Tibial nerve (tissue), 4 donors: ENCODE measurements around the gene RNF146. TPM values are rescaled to one million over a fixed set of nuclear protein-coding genes. Genes with fewer than 3 reads are reported as not detected.

Source experiments
- DNase-seq, 2 donors: peaks; one replicate each; pipeline ENCODE4 v3.0.0-alpha.2; 2019; ENCODE audit warnings: low spot score in 2 of 2
- H3K27ac ChIP-seq, 4 donors: fragments of 200-600 bp; sonication (generic) in 3 of 4; one replicate each; pipeline ENCODE4 v1.5.1; 2017 to 2019; ENCODE audit warnings: mild to moderate bottlenecking in 1 of 4
- H3K27me3 ChIP-seq, 2 donors: fragments of 200-600 bp; sonication (generic) in 1 of 2; one replicate each; pipeline versions ENCODE4 v1.5.1 to v1.6.0; 2017 to 2019
- H3K36me3 ChIP-seq, 3 donors: fragments of 200-600 bp; sonication (generic); one replicate each; pipeline ENCODE4 v1.5.1; 2018 to 2019
- H3K4me1 ChIP-seq, 4 donors: fragments of 200-600 bp; sonication (generic) in 3 of 4; one replicate each; pipeline ENCODE4 v1.5.1; 2017 to 2019
- H3K4me3 ChIP-seq, 4 donors: fragments of 200-600 bp; sonication (generic) in 3 of 4; one replicate each; pipeline ENCODE4 v1.5.1; 2017 to 2019; ENCODE audit warnings: mild to moderate bottlenecking in 1 of 4, moderate library complexity in 1 of 4
- H3K9me3 ChIP-seq, 4 donors: fragments of 200-600 bp; sonication (generic) in 3 of 4; one replicate each; pipeline ENCODE4 v1.5.1; 2017 to 2019
- EP300 ChIP-seq, 2 donors: sonication (generic); formaldehyde crosslinking; IDR thresholded peaks; one replicate each; pipeline ENCODE4 v1.6.1; 2017; ENCODE audit warnings: antibody characterized with exemption in 2 of 2, mild to moderate bottlenecking in 1 of 2
- POLR2A ChIP-seq, 2 donors: fragments of 450-650 bp; IDR thresholded peaks; one replicate each; pipeline ENCODE4 v1.6.1; 2017; ENCODE audit warnings: antibody characterized with exemption in 2 of 2, mild to moderate bottlenecking in 2 of 2, moderate library complexity in 2 of 2
- WGBS, 2 donors: methylation state at CpG; one replicate each; pipeline ENCODE4 v1.1.5; 2018; 5-methylcytosine and 5-hydroxymethylcytosine counted together
- total RNA-seq, 4 donors: library from RNA; depleted of rRNA; stranded (reverse); fragments of >200 nt; gene quantifications; one replicate each; pipeline ENCODE4 v1.1.0, GENCODE V29; 2016
- TF ChIP-seq, protein P1 (sequence below), 5 experiments: fragments of 200-600 bp in 3 of 5; fragments of 450-650 bp in 2 of 5; sonication (generic) in 3 of 5; IDR thresholded peaks; one replicate each; pipeline ENCODE4 v1.5.1; 2016 to 2019; ENCODE audit warnings: antibody characterized with exemption in 5 of 5, mild to moderate bottlenecking in 3 of 5, moderate library complexity in 2 of 5

RNF146 gene
- total RNA-seq, 4 donors from 2014 or later = 58.5 to 79.1 (median 75.2) TPM

DNA sequence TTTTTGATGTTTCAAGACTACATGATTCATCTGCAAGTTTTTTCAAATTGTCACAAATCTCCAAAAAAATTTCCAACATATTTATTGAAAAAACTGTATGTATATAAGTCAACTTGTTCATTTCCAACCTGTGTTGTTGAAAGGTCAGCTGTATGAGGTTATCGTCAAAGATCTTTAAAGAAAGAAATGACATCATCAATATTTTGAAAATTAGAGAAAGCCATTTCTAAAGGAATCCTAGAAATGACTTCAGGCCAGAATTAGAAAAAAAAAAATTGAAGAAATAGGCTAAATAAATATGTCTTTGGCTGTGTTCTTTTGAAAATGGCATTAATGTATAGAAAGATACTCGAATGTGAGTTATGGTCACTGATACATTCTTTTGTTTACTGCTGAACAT is 6.8 kb downstream of the RNF146 start:
- no peaks in the 10 kb centered on the region for H3K9me3 ChIP-seq
- DNase-seq = no peak
- TF ChIP-seq, protein P1, sequence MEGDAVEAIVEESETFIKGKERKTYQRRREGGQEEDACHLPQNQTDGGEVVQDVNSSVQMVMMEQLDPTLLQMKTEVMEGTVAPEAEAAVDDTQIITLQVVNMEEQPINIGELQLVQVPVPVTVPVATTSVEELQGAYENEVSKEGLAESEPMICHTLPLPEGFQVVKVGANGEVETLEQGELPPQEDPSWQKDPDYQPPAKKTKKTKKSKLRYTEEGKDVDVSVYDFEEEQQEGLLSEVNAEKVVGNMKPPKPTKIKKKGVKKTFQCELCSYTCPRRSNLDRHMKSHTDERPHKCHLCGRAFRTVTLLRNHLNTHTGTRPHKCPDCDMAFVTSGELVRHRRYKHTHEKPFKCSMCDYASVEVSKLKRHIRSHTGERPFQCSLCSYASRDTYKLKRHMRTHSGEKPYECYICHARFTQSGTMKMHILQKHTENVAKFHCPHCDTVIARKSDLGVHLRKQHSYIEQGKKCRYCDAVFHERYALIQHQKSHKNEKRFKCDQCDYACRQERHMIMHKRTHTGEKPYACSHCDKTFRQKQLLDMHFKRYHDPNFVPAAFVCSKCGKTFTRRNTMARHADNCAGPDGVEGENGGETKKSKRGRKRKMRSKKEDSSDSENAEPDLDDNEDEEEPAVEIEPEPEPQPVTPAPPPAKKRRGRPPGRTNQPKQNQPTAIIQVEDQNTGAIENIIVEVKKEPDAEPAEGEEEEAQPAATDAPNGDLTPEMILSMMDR (IDR thresholded peaks at IDR 0.05) = no peak
- TF ChIP-seq EP300 (IDR thresholded peaks at IDR 0.05) (no peak), POLR2A (IDR thresholded peaks at IDR 0.05) (no peak)
- no peak overlapping the region for H3K4me3 ChIP-seq
- no peaks in the 10 kb centered on the region for H3K36me3 ChIP-seq
- no peaks in the 10 kb centered on the region for H3K27me3 ChIP-seq
- WGBS, 2 donors = 70 to 78% methylated on average over 2 of the region's 2 CpGs
- H3K27ac ChIP-seq = no peak overlapping the region
- peaks cover 0 to 82% (median 10%) of the 10 kb centered on the region in 4 donors for H3K4me1 ChIP-seq

DNA sequence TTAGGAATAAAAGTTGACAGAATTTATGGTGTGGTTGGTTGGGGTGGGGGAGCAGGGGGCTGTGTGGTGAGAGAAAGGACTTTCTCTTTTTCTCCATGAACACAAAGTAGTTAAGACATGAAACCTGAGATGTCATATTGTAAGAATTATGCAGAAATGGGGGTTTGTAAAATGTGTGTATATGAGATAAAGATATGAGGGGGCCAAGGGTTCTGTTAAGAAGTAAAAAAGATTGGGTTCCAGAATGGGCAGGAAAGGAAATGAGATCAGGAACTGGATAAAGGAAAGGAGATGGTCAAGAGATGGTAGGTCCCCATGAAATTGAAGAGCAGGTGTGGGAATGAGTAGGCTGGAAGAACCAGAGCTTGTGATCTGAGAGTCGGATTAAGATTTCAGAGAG is 9.7 kb downstream of the RNF146 start:
- H3K9me3 ChIP-seq = no peaks in the 10 kb centered on the region
- H3K4me3 ChIP-seq = no peak overlapping the region
- WGBS, 2 donors = 93 to 100% methylated on average over 1 of the region's 1 CpG
- DNase-seq = no peak
- H3K36me3 ChIP-seq = peaks cover 0 to 4% (median 0%) of the 10 kb centered on the region in 3 donors
- H3K4me1 ChIP-seq = peaks cover 0 to 55% (median 2%) of the 10 kb centered on the region in 4 donors
- no peak overlapping the region for H3K27ac ChIP-seq
- TF ChIP-seq EP300 (IDR thresholded peaks at IDR 0.05) (no peak), POLR2A (IDR thresholded peaks at IDR 0.05) (no peak)
- TF ChIP-seq, protein P1 (IDR thresholded peaks at IDR 0.05) = no peak
- no peaks in the 10 kb centered on the region for H3K27me3 ChIP-seq

DNA sequence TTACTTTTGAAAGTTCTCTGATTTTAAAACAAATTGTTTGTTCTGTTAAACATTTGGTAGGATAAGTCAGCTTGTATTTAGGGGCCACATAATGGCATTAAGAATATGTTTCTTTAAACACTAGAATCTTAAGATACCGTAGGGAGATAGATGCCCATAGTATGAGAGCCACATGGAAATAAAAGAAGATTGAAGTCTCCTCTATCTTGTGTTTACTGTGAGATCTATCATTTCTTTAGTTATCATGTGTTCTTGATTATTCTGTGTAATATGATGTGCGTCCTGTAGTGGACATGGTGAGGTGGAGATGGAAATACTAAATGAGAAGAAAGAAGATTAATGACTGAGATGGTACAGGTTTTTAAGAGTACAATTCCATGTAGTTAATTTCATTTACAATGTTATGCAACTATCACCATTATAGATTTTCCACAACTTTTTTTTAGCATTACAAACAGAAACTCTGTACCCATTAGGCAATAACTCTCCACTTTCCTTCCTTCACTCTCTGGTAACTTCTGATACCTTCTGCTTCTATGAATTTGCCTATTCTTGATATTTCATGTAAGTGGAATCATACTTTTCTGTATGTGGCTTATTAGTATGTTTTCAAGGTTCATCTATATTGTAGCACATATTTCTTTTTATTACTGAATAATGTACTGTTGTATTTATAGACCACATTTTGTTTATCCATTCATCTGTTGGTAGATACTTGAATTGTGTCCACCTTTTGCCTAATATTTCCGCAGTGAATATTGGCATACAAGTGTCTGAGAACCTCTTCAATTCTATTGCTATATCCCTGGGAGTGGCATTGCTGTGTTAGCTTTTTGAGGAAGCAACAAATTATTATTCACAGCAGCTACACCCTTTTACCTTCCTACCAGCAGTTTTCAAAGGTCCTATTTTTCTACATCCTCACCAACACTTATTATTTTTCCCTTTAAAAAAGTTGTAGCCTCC is 11.5 kb downstream of the RNF146 start:
- WGBS, 2 donors = 92 to 94% methylated on average over 3 of the region's 3 CpGs
- Histone ChIP-seq H3K36me3 (peaks cover 0 to 20% (median 0%) of the 10 kb centered on the region in 3 donors), H3K4me3 (no peak overlapping the region), H3K27me3 (no peaks in the 10 kb centered on the region), H3K27ac (no peak overlapping the region), H3K4me1 (peaks cover 0 to 37% (median 2%) of the 10 kb centered on the region in 4 donors), H3K9me3 (no peaks in the 10 kb centered on the region)
- no peak for DNase-seq
- TF ChIP-seq EP300 (IDR thresholded peaks at IDR 0.05) (no peak), POLR2A (IDR thresholded peaks at IDR 0.05) (no peak)
- TF ChIP-seq, protein P1 (IDR thresholded peaks at IDR 0.05) = no peak

DNA sequence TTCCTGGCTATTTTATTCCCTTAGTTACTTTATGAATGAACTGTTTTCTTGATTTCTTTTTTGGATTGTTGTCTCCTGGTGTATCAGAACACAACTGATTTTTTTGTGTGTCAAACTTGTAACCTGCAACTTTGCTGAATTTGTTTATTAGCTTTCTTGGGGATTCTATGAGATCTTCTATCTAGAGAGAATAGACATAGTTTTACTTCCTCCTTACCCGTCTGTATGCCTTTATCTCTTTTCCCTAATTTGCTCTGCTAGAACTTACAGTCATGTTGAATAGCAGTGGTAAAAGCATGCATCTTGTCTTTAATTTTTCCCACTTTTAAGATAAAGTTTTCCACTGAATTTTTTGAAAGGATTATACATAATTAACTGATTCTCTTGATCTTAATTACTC is 13.2 kb downstream of the RNF146 start:
- Histone ChIP-seq H3K36me3 (peaks cover 0 to 31% (median 0%) of the 10 kb centered on the region in 3 donors), H3K4me3 (no peak overlapping the region), H3K27me3 (no peaks in the 10 kb centered on the region), H3K4me1 (peaks cover 0 to 27% (median 2%) of the 10 kb centered on the region in 4 donors), H3K9me3 (no peaks in the 10 kb centered on the region), H3K27ac (no peak overlapping the region)
- no peak for DNase-seq
- TF ChIP-seq, protein P1 (IDR thresholded peaks at IDR 0.05) = no peak
- TF ChIP-seq EP300 (IDR thresholded peaks at IDR 0.05) = no peak
- no peak for TF ChIP-seq POLR2A (IDR thresholded peaks at IDR 0.05)
- 47 to 58% methylated on average over 1 of the region's 1 CpG for WGBS, 2 donors

DNA sequence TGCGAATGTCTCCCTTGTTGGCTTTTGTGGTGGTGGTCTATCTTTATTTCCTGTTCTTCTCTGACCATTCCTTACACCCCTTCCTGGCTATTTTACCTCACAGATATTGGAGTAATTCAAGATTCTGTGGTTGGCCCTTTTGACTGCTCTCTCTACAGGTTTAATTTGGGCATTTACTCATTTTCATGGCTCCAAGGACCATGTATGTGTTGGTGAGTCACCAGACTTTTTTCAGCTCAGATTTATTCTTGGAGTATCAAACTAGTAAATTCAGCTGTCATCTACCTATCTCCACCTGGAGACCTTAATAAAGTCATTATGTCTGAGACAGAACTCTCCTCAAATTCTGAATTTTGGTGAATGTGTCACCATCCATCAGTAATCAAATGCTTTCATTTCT is 15.5 kb downstream of the RNF146 start:
- H3K4me1 ChIP-seq = peaks cover 0 to 4% (median 2%) of the 10 kb centered on the region in 4 donors
- no peak overlapping the region for H3K4me3 ChIP-seq
- no peak overlapping the region for H3K27ac ChIP-seq
- no peaks in the 10 kb centered on the region for H3K27me3 ChIP-seq
- DNase-seq = no peak
- H3K9me3 ChIP-seq = no peaks in the 10 kb centered on the region
- WGBS, 2 donors = 94 to 95% methylated on average over 1 of the region's 1 CpG
- TF ChIP-seq, protein P1 (IDR thresholded peaks at IDR 0.05) = no peak
- H3K36me3 ChIP-seq = peaks cover 0 to 48% (median 7%) of the 10 kb centered on the region in 3 donors
